GM21447 (cell line): ENCODE results near the gene GNB5.
"Not testable (repeated sequence)": the region's sequence is repeated elsewhere in the genome, so short reads cannot be mapped to it uniquely, and the experiment has no call there.

Experiments used
- ATAC-seq: cut with Tn5 transposase; IDR thresholded peaks from one replicate; pipeline ENCODE4 v1.9.1; 2021; ENCODE audit not compliant: unreplicated experiment

GNB5 gene

GRCh38 chr15:52114261-52115055 is 76.7 kb downstream of the GNB5 start:
- no peak for ATAC-seq

GRCh38 chr15:52113708-52114107 is 77.5 kb downstream of the GNB5 start:
- no peak for ATAC-seq

- no peak for ATAC-seq
These were observed 78.0 kb downstream of the GNB5 start for GRCh38 chr15:52113235-52113634.

- ATAC-seq = no peak
These were observed 78.9 kb downstream of the GNB5 start for GRCh38 chr15:52112203-52112750.

GRCh38 chr15:52111517-52112202 is 79.5 kb downstream of the GNB5 start:
- no peak for ATAC-seq

GRCh38 chr15:52109559-52110451 is 81.4 kb downstream of the GNB5 start:
- ATAC-seq = peak; percentile 68

- no peak for ATAC-seq
These were observed 84.0 kb downstream of the GNB5 start for GRCh38 chr15:52107238-52107637.

- no peak for ATAC-seq
These were observed 84.6 kb downstream of the GNB5 start for GRCh38 chr15:52106641-52107040.

GRCh38 chr15:52105846-52106245 is 85.3 kb downstream of the GNB5 start:
- ATAC-seq = no peak

- ATAC-seq = peak; percentile 32
These were observed 86.6 kb downstream of the GNB5 start for GRCh38 chr15:52104532-52105004.

- ATAC-seq = peak; percentile 81
These were observed 87.7 kb downstream of the GNB5 start for GRCh38 chr15:52103217-52104207.

- ATAC-seq = no peak
These were observed 88.7 kb downstream of the GNB5 start for GRCh38 chr15:52102463-52102862.

GRCh38 chr15:52101542-52102323 is 89.5 kb downstream of the GNB5 start:
- no peak for ATAC-seq

GRCh38 chr15:52100807-52101442 is 90.3 kb downstream of the GNB5 start:
- no peak for ATAC-seq

- ATAC-seq = no peak
These were observed 91.4 kb downstream of the GNB5 start for GRCh38 chr15:52099651-52100272.

- ATAC-seq = no peak
These were observed 92.9 kb downstream of the GNB5 start for GRCh38 chr15:52098323-52098722.

- no peak for ATAC-seq
These were observed 94.0 kb downstream of the GNB5 start for GRCh38 chr15:52097180-52097579.

GRCh38 chr15:52096536-52096935 is 94.7 kb downstream of the GNB5 start:
- not testable (repeated sequence) for ATAC-seq
